ENCODE measurements around the gene RGL4.

DNA sequence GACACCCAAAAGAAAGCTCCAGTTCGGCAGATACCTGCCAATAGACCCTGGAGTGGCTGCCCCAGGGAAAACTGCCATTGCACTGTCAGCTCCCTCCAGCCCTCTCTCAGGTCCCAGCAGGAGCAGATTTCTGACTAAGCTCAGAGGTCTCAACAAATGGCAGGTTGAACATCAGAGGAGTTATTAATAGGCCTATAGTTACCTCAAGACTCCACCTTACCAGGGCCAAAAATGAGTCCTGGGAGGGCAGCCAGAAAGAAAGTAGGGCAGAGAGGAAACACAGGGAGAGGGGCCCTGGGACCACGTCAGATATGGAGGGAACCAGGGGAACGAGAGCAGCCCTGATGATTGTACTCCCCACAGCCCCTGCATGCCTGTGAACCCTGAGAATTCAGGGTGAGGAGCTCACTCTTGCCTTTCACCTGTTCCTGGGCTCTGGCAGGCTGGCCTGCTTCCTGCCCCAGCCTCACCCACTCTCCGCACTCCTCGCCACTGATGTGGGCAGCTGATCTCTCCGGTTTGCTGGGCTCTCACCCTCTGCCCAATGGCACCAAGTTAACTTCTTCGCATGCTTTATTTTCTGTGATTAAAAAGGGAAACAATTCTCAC, 4.3 kb upstream of the RGL4 start:
- no peak for TF ChIP-seq POLR2AphosphoS5 (IDR thresholded peaks at IDR 0.05)
- TF ChIP-seq, protein P1, sequence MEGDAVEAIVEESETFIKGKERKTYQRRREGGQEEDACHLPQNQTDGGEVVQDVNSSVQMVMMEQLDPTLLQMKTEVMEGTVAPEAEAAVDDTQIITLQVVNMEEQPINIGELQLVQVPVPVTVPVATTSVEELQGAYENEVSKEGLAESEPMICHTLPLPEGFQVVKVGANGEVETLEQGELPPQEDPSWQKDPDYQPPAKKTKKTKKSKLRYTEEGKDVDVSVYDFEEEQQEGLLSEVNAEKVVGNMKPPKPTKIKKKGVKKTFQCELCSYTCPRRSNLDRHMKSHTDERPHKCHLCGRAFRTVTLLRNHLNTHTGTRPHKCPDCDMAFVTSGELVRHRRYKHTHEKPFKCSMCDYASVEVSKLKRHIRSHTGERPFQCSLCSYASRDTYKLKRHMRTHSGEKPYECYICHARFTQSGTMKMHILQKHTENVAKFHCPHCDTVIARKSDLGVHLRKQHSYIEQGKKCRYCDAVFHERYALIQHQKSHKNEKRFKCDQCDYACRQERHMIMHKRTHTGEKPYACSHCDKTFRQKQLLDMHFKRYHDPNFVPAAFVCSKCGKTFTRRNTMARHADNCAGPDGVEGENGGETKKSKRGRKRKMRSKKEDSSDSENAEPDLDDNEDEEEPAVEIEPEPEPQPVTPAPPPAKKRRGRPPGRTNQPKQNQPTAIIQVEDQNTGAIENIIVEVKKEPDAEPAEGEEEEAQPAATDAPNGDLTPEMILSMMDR (IDR thresholded peaks at IDR 0.05): no peak
- TF ChIP-seq POLR2A (IDR thresholded peaks at IDR 0.05): no peak

Data from stomach (tissue), 4 donors.